ENCODE data around the gene RFTN1.

DNA sequence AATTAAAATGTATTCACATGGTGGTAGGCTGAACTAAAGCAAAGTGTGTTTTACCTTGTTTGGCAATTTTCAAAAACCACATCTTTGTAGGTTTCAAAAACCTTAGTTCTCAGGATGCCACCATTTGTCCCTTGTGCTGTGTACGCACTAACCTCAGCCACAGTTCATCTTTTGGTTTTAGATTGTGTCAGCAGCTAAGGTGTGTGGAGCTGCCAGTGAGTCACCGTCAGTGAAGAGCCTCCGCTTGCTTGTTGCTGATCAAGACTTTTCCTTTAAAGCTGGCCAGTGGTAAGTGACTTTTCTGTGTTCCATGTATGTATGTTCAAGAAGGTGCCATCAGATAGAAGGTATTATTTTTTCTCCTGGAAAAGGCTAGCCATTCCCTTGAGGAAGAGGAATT lies 227.3 kb downstream of the RFTN1 start:
- TF ChIP-seq, protein P1, sequence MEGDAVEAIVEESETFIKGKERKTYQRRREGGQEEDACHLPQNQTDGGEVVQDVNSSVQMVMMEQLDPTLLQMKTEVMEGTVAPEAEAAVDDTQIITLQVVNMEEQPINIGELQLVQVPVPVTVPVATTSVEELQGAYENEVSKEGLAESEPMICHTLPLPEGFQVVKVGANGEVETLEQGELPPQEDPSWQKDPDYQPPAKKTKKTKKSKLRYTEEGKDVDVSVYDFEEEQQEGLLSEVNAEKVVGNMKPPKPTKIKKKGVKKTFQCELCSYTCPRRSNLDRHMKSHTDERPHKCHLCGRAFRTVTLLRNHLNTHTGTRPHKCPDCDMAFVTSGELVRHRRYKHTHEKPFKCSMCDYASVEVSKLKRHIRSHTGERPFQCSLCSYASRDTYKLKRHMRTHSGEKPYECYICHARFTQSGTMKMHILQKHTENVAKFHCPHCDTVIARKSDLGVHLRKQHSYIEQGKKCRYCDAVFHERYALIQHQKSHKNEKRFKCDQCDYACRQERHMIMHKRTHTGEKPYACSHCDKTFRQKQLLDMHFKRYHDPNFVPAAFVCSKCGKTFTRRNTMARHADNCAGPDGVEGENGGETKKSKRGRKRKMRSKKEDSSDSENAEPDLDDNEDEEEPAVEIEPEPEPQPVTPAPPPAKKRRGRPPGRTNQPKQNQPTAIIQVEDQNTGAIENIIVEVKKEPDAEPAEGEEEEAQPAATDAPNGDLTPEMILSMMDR (IDR thresholded peaks at IDR 0.05; ENCODE audit: extremely low read depth in 1 of 2, insufficient read depth in 1 of 2, low read depth in 1 of 2, low read length in 2 of 2): no peak
- TF ChIP-seq, protein P2, sequence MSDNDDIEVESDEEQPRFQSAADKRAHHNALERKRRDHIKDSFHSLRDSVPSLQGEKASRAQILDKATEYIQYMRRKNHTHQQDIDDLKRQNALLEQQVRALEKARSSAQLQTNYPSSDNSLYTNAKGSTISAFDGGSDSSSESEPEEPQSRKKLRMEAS (IDR thresholded peaks at IDR 0.05; ENCODE audit: insufficient read depth, insufficient read length): no peak
- TF ChIP-seq POLR2A (IDR thresholded peaks at IDR 0.05; ENCODE audit: low read depth, low read length) (no peak), POLR2AphosphoS5 (IDR thresholded peaks at IDR 0.05; ENCODE audit: insufficient read depth, low read depth, low read length) (no peak), MYC (IDR thresholded peaks at IDR 0.05; ENCODE audit: low read depth, low read length) (no peak), GATA2 (IDR thresholded peaks at IDR 0.05; ENCODE audit: insufficient read depth, insufficient read length, low read depth, low read length) (no peak), EZH2 (IDR thresholded peaks at IDR 0.05; ENCODE audit: borderline replicate concordance, low read depth, low read length, severe bottlenecking) (no peak), JUN (IDR thresholded peaks at IDR 0.05; ENCODE audit: borderline replicate concordance, insufficient read depth, insufficient read length, low read depth) (no peak), FOS (IDR thresholded peaks at IDR 0.05; ENCODE audit: borderline replicate concordance, insufficient read depth, low read length) (no peak)
